GF-D8 (cell line): Measurements from ENCODE around the gene RPS15.
"Not testable (repeated sequence)": the region's sequence is repeated elsewhere in the genome, so short reads cannot be mapped to it uniquely, and the experiment has no call there.

Experiments
- DNase-seq: peaks from one replicate; lab custom pipeline; 2025; lab: John Stamatoyannopoulos, UW

Gene RPS15

DNA sequence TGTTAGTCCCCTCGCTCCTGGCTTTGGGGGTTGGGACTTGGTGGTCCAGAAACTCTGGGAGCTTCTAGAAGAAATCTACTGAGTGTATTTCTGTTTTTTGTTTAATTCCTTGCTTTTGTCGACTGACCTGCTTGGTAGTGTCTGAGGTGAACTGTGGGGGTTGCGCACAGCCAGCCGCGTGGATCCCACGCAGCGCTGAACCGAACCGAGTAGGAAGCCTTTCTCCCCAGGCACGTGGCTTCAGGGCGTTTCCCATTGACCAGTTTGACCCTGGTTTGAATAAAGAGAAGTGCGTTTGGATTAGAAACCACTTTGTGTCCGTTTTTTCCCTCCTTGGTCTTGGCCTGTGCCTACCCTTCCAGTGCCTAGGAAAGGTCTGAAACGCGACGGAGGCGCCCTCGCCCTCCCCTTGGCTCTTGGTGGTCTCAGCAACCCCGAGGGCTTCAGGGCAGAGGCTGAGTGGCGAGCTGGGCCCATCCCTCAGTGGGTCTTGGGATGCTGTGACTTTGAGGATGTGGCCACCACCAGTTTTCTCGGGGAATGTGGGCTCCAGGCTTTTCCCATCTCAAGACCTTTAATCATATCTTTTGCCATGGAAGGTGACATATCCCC lies 2.7 kb upstream of the RPS15 start:
- no peak for DNase-seq

- DNase-seq: no peak
Observed at GRCh38 chr19:1437609-1438008, 587 bp upstream of the RPS15 start.

- no peak for DNase-seq
Observed at GRCh38 chr19:1438933-1439354, 748 bp downstream of the RPS15 start.

DNA sequence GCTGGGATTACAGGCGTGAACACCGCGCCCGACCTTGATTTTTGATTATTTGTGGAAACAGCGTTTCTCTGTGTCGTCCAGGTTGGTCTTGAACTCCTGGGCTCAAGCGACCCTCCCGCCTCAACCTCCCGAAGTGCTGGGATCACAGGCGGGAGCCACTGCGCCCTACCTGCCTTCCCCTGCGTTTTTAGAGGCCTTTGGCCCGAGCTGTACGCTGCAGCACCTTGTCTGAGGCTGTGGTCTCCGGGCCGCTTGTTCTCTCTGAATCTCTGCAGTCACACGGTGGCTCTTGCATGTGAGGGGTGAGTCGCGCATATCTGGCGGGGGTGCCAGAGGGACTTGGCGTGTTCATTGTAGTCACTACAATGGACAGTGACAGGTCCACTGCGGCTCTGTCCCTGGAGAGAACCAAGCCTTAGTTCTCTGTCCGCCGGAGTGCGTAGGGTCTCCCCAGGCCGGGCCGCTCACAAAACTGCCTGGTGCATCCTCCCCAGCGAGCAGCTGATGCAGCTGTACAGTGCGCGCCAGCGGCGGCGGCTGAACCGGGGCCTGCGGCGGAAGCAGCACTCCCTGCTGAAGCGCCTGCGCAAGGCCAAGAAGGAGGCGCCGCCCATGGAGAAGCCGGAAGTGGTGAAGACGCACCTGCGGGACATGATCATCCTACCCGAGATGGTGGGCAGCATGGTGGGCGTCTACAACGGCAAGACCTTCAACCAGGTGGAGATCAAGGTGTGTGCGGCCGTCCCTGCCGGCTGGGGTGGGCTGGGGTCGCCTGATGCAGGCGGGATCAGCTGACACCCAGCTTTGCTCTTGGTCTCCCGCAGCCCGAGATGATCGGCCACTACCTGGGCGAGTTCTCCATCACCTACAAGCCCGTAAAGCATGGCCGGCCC lies 1.6 kb downstream of the RPS15 start:
- DNase-seq: not testable (repeated sequence)

GRCh38 chr19:1440418-1440801 lies 2.2 kb downstream of the RPS15 start:
- DNase-seq: no peak

DNA sequence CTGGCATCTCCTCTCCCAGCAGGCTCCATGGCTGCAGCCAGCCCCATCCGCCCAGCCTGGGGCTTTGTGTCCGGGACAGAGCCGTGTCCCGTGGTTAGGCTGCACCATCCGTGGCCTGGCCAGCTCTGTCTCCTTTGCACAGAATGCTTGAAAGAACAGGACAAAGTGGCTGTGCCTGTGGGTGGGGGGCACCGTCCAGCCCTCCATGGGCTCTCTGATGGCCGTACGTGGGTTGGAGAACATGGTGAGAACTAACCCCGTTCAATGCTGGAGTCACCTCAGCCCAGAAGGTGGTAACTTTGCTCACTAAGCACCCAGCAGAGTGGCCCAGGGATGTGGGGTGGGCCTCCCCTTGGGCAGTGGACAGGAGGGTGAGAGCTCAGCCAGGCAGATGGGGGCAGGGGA lies 2.8 kb downstream of the RPS15 start:
- no peak for DNase-seq

- no peak for DNase-seq
Observed at GRCh38 chr19:1441677-1442438, 3.7 kb downstream of the RPS15 start.

DNA sequence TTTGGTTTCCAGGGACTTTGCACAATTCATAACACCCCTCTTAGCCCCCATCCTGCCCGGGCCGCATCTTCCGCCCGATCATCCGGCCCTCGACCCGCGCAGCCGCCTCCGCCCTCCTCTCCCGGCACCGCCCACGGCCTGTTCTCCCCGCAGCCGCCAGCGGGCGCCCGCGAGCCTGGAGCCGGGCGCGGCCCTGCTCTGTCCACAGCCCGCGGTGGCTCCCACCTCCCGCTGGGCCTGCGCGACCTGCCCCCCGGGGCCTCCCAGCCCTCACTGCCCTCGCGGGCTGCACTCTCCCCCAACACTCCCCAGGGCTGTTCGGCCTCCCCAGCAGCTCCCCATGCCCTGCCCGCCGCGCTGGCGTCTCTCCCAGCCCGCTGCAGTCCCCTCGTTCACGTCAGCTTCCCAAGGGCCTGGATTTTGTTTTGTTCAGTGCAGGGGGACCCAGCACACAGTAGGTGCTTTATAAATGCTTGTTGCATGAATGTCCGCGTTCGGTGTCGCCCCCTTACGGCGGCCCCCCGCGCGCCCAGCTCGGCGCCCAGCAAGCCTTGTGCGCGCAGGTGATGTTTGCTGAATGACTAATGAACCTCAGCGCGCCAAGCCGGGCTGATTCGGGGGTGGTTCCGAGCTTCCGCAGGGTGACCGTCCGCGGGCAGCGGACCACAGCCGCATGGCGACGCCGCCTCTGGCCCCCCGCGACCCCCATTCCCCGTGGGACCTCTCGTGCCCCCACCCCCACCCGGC lies 7.2 kb downstream of the RPS15 start:
- no peak for DNase-seq

- no peak for DNase-seq
Observed at GRCh38 chr19:1445932-1446712, 7.9 kb downstream of the RPS15 start.

DNA sequence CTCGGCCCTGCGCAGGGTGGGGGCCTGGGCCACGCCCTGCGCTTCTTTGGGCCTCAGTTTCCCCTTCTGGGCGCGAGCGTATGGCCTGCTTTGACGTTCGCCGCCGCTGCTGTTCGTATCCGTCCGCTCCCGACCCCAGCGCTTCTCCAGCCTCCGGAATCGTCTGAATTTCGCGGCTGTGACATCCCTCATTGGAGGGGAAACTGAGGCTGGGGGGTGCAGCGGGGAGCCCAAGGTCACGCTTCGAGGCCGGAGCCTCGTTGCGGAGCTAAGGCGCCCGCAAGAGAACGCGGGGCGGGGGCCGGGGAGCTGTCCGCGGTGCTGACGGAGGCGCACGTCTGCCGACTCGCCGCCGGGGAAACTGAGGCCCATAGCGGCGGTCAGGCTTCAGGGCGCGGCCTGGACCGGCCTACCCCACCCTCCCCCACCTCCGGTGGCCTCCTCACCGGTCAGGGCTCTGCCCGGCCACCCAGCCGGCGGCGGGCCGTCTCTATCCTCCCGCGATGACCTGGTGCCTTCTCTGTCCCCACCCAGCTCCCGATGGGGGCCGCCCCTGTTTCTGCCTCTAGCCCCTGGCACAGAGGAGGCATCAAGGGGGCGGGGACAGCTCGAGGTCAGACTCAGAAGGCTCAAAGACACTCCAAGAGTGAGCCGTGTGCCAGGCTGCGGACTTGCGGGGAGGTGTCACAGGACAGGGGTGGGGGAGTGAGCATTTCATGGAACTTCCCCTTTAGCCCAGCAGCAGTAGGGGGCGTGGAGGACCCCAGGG lies 8.7 kb downstream of the RPS15 start:
- no peak for DNase-seq

DNA sequence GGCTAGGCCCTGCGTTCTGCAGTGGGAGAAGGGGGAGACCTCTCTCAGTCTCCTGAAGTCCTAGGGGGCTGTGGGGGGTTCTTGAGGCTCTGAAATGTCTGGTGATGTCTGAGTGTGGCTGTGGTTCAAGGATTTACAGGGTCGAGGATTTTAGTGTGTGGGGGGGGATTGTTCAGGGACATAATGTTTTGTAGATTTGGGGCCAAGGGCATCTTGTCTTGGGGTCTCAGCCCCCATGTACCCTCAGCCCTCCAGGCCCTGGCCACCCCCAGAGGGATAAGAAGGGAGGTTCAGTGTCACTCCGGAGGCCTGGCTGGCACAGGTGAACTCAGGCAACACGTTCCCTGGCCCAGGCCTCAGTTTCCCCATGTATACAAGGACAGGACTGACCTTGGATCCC lies 9.3 kb downstream of the RPS15 start:
- DNase-seq: no peak

DNA sequence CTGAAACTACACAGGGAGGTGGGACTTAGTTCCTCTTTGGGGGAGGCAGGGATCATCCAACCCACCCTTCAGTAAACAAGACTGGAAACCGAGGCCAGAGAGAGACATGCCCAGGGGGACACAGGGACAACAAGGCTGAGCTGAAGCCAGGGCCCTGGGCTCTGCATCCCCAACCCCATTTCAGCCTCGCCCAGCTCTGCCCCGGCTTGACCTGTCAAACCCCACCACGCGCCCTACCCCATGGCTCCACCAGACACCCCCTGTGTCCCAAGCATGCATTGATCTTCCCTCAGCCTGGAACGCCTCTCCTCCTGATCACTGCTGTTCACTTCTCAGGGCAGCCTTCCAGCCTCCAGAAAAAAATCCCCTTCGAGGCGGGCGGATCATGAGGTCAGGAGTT lies 9.7 kb downstream of the RPS15 start:
- DNase-seq: no peak

DNA sequence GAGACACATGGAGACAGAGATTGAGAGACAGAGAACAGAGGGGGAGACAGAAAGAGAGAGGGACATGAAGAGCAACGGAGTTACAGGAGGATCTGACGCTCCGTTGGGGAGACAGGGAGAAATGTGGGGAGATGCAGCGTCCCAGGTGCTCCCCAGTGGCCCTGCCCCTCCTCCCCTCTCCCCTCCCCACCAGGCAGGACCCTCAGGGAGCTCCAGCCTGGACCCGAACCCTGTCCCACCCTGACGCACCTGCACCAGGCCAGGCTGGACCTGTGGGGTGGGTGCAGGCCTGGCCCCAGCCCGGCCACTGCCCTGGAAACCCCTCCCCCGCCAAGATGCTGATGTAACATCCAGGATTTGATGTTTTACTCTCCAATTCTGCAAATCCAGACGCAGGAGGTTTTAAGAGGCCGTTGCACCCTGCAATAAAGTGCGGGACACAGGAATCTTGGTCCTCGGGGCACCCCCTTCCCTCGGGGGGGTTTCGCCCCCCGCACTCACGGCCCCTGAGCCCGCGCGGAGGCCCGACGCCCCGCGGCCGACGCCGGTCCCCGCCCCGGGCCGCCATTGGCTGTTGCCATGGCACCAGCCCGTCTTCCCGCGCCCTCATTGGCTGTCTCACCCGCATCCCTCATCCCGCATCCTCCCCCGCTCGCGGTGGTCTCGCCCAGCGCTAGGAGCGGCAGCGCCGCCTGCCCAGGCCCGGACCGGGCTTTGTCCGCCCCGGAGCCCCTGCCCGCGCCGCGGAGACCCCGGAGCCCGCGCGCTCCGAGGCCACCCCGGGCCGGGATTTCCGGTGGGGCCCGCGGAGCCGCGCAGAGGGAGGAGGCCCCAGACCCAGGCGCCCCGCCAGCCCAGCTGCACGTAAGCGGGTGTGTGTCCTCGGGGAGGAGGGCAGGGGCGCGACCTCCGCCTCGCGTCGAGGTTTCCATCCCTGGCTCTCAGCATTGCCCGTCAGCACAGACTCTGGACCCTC lies 11.6 kb downstream of the RPS15 start, which contains the start of gene APC2:
TSS of gene APC2 (plus strand) at position 655 of the 976 bp plus-strand sequence. CDS start 2,881 bp downstream, outside the sequence.
- no peak for DNase-seq

- no peak for DNase-seq
Observed at GRCh38 chr19:1450735-1451731, 12.8 kb downstream of the RPS15 start.

GRCh38 chr19:1451916-1452801 lies 14.0 kb downstream of the RPS15 start:
- no peak for DNase-seq

DNA sequence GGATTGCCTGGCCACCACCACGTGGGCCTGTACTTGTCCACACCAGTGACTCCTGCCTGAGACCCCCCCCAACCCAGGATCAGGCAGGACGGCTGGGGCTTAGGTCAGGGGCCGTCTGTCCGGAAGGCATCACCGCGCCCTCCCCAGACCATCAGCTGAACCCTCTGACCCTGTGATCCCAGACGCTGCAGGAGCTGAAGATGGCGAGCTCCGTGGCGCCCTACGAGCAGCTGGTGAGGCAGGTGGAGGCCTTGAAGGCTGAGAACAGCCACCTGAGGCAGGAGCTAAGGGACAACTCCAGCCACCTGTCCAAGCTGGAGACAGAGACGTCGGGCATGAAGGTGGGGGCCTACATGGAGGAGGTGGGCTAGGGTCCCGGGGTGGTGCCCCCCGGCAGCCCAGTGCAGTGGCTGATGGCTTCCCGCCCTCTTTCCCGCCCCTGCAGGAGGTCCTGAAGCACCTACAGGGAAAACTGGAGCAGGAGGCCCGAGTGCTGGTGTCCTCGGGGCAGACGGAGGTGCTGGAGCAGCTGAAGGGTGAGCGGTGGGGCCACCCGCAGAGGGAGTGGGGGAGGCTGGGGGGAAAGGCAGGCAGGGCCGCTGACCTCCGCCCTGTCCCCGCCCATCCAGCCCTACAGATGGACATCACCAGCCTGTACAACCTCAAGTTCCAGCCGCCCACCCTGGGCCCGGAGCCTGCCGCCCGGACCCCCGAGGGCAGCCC lies 14.8 kb downstream of the RPS15 start:
- DNase-seq: no peak
